GM12873 (cell line): ENCODE measurements around the gene LDLRAD3.

Experiments used
- TF ChIP-seq, protein P1 (sequence below): IDR thresholded peaks from 2 replicates; pipeline ENCODE4 v1.5.1; 2012; ENCODE audit warnings: low read depth, mild to moderate bottlenecking, moderate library complexity, low read length, control low read depth; ENCODE audit not compliant: insufficient read depth; ENCODE audit errors: missing control alignments

Gene LDLRAD3

DNA sequence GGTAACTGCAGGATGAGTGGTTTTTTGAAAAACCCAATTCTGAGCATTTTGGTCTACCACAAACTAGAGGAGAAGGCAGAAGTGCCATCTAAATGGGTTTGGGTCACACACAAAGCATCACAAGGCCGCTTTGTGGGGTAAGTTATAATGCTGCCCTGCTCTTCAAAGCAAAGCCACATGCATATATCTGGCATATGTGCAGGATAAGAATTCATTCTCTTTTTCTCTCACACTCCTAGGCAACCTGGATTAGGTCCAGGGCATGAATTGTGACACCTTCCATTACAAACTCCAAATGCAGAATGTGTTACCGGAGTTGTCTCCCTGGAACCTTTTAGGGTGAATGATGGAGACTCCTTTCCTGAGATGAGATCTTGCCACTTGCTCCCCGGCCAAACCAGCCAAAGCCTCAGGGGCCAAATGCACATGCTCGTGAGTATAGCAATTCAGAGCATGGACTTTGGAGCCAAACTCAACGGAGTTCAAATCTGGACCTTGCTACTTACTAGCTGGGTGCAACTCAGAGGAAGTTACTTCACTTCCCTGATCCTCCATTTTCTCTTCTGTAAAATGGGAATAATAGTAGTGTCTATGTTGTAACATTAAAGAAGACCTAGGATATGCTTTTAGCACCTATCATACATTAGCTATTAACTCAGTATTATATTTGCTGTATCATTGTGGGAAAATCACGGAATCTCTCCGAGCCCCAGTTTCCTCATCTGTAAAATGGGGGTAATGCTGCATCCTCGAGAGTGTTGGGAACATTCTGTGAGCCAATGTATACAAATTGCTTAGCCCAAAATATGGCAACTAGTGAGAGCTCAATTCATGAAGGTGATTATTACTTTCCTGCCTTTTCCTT, 248.8 kb downstream of the LDLRAD3 start:
- TF ChIP-seq, protein P1, sequence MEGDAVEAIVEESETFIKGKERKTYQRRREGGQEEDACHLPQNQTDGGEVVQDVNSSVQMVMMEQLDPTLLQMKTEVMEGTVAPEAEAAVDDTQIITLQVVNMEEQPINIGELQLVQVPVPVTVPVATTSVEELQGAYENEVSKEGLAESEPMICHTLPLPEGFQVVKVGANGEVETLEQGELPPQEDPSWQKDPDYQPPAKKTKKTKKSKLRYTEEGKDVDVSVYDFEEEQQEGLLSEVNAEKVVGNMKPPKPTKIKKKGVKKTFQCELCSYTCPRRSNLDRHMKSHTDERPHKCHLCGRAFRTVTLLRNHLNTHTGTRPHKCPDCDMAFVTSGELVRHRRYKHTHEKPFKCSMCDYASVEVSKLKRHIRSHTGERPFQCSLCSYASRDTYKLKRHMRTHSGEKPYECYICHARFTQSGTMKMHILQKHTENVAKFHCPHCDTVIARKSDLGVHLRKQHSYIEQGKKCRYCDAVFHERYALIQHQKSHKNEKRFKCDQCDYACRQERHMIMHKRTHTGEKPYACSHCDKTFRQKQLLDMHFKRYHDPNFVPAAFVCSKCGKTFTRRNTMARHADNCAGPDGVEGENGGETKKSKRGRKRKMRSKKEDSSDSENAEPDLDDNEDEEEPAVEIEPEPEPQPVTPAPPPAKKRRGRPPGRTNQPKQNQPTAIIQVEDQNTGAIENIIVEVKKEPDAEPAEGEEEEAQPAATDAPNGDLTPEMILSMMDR: no peak

DNA sequence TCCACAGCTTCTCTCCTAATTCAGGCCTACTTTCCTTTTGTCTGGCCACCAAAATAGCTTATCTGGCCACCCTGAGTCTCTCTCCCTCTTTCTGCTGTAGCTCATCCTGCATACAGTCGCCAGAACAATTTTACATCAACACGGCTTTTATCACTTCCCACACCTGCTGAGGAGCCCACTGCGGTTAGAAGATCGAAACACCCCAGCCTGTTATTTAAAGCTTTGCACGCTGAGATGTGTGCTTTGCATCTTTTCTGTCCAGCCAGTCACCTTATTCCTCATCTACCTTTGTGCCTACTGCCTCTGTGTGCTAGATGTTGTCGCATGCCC, 249.4 kb downstream of the LDLRAD3 start:
- TF ChIP-seq, protein P1: no peak

- TF ChIP-seq, protein P1: no peak
Measured at GRCh38 chr11:36193721-36194120, 249.9 kb downstream of the LDLRAD3 start.

DNA sequence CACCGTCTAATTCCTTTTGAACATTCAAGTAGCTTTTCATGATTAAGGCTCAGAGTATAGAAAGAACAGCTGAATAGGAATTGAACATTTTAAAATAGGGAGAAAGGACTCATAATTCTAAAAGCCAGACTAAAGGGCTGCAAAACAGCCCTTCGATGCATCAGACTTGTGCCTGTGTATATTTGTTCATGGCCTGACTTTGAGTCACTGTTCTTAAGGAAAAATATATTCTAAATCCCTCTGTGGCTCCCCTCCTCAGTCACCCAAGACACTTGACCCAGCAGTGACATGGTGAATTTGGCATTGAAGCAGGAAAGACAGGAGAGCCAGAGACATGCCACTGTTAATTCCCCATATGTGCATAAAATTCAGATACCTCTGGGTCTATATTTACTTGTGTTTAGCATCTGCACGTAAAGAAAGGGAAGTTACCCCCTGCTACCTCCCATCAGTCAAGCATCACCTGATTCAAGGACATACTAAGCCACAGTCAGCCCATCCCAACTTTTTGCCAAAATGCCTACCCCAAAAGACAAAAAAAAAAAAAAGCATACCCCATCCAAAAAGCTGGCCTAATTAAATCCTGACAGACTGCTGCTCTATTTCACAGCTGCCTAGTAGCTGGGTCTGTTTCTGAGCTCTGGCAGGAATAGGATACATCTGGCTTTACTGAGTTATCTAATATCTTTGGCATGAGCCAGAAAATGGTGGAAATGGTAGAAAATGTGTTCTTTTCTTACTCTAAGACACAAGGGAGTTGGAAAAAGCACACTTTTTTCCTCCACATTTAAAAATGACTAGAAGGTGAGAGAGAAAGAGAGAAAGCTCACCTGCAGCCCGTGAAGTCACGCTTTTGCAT, 251.9 kb downstream of the LDLRAD3 start:
- TF ChIP-seq, protein P1: no peak

- TF ChIP-seq, protein P1: no peak
Measured at GRCh38 chr11:36196411-36196998, 252.6 kb downstream of the LDLRAD3 start.

DNA sequence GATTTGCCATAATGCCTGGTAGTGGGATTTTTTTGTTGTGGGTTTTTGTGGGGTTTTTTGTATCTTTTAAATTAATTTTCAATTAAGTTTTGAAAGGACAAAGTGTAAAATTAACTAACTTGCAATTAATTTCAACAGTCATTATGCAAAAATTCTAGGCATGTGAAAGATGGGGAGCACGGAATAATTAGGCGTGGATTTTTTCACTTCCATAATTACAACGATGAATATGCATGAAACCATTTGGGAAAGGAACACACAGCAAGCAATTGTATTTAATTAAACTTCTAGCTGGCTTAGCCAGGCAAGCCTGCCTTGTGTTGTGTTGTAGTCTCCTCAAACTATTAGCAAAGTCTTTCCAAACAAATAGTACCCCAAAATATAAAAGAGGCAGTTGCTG, 257.5 kb downstream of the LDLRAD3 start:
- TF ChIP-seq, protein P1: no peak

DNA sequence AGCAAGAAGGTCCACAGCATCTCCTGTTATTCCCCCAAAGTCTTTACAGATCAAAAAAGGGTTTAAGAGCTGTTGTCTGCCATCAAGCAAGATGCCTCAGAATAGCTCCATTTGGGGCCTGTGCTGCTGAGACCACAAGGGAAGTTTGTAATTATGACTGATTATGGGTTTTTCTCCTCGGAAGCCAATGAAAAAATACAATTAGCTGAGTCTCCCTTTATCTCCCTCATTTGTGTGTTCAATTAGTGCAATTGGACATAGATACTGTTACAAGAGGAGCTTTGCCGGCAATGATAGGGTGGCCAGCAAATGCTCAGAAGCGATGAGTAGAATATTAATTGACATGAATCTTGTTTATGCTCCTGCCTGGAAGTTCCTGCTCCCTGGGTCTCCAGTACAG, 261.7 kb downstream of the LDLRAD3 start:
- TF ChIP-seq, protein P1: no peak
